ENCODE measurements around the gene PCDHB5. TPM values are rescaled to one million over a fixed set of nuclear protein-coding genes. Genes with fewer than 3 reads are reported as not detected.
"Not testable (repeated sequence)": the region's sequence is repeated elsewhere in the genome, so short reads cannot be mapped to it uniquely, and the experiment has no call there.

PCDHB5 gene
- total and polyA plus RNA-seq, 4 donors = 0.65 to 8.1 (median 3.3) TPM

DNA sequence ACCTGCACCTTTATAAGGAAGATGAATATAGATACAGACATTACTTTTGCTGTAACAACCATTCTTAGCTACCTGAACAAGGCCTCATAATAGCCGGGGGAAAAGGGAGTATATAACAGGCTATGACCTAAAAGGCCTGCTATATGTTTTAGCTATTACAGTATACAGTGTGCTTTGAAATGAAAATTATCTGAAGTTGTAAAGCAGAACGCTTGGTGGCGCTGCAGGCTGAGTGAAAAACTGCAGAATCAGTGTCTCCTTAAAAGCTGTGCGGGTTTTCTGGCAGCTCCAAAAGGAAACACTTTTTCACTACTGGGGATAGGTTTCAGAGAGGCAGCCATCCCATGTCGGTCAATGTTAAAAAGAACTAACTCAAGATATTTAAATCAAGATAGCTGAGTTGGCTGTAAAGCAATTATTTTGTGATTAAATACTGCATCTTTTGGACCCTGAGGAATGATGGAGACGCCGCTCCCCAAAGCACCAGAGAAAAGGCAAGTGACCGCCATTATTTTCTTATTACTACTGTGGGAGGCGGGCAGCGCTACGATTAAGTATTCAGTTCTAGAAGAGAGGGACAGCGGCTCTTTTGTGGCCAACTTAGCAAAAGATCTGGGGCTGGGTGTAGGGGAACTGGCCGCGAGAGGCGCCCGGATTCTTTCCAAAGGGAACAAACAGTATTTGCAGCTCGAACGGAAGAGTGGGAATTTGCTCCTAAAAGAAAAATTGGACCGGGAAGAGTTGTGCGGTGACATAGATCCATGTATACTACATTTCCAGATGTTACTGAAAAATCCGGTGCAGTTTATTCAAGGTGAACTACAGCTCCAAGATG, 20.8 kb downstream of the PCDHB5 start:
- TF ChIP-seq, protein P1, sequence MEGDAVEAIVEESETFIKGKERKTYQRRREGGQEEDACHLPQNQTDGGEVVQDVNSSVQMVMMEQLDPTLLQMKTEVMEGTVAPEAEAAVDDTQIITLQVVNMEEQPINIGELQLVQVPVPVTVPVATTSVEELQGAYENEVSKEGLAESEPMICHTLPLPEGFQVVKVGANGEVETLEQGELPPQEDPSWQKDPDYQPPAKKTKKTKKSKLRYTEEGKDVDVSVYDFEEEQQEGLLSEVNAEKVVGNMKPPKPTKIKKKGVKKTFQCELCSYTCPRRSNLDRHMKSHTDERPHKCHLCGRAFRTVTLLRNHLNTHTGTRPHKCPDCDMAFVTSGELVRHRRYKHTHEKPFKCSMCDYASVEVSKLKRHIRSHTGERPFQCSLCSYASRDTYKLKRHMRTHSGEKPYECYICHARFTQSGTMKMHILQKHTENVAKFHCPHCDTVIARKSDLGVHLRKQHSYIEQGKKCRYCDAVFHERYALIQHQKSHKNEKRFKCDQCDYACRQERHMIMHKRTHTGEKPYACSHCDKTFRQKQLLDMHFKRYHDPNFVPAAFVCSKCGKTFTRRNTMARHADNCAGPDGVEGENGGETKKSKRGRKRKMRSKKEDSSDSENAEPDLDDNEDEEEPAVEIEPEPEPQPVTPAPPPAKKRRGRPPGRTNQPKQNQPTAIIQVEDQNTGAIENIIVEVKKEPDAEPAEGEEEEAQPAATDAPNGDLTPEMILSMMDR (IDR thresholded peaks at IDR 0.05; ENCODE audit: control extremely low read depth, extremely low read depth) = no peak
- WGBS, 2 donors = 26 to 35% methylated on average over 21 of the region's 21 CpGs
- Histone ChIP-seq H3K9me3 (ENCODE audit: control insufficient read depth in 4 of 4, insufficient read depth in 3 of 4, low read length in 3 of 4) (peaks cover 0 to 41% (median 14%) of the 10 kb centered on the region in 4 donors), H3K27me3 (ENCODE audit: control insufficient read depth in 3 of 3, insufficient read depth in 3 of 3, low read length in 2 of 3) (peaks cover 0 to 2% (median 0%) of the 10 kb centered on the region in 3 donors), H3K27ac (ENCODE audit: low read depth in 1 of 2, low read length in 1 of 2) (no peak overlapping the region), H3K4me1 (ENCODE audit: control insufficient read depth in 5 of 5, insufficient read depth in 5 of 5, low read length in 5 of 5) (no peaks in the 10 kb centered on the region), H3K9ac (ENCODE audit: insufficient read depth in 1 of 2, low read length in 2 of 2) (no peak overlapping the region), H3K36me3 (ENCODE audit: control insufficient read depth in 4 of 4, insufficient read depth in 4 of 4, low read length in 4 of 4) (no peaks in the 10 kb centered on the region), H3K4me3 (no peak overlapping the region)
- DNase-seq (no peak), ATAC-seq (ENCODE audit: insufficient read depth, low FRiP score) (no peak)

DNA sequence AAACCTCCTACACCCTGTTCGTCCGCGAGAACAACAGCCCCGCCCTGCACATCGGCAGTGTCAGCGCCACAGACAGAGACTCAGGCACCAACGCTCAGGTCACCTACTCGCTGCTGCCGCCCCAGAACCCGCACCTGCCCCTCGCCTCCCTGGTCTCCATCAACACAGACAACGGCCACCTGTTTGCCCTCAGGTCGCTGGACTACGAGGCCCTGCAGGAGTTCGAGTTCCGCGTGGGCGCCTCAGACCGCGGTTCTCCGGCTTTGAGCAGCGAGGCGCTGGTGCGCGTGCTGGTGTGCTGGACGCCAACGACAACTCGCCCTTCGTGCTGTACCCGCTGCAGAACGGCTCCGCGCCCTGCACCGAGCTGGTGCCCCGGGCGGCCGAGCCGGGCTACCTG, 22.4 kb downstream of the PCDHB5 start:
- not testable (repeated sequence) for DNase-seq
- WGBS, 2 donors = 29 to 41% methylated on average over 36 to 38 of the region's 38 CpGs

DNA sequence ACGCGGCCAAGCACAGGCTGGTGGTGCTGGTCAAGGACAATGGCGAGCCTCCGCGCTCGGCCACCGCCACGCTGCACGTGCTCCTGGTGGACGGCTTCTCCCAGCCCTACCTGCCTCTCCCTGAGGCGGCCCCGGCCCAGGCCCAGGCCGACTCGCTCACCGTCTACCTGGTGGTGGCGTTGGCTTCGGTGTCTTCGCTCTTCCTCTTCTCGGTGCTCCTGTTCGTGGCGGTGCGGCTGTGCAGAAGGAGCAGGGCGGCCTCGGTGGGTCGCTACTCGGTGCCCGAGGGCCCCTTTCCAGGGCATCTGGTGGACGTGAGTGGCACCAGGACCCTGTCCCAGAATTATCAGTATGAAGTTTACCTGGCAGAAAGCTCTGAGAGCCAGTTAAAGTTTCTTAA, 22.9 kb downstream of the PCDHB5 start:
- not testable (repeated sequence) for H3K36me3 ChIP-seq (ENCODE audit: control insufficient read depth in 4 of 4, insufficient read depth in 4 of 4, low read length in 4 of 4); H3K4me1 ChIP-seq (ENCODE audit: control insufficient read depth in 5 of 5, insufficient read depth in 5 of 5, low read length in 5 of 5); ATAC-seq (ENCODE audit: insufficient read depth, low FRiP score); H3K27me3 ChIP-seq (ENCODE audit: control insufficient read depth in 3 of 3, insufficient read depth in 3 of 3, low read length in 2 of 3); DNase-seq; H3K27ac ChIP-seq (ENCODE audit: low read depth in 1 of 2, low read length in 1 of 2); H3K4me3 ChIP-seq; H3K9ac ChIP-seq (ENCODE audit: insufficient read depth in 1 of 2, low read length in 2 of 2)
- WGBS, 2 donors = 23 to 35% methylated on average over 9 to 25 of the region's 28 CpGs
- H3K9me3 ChIP-seq (ENCODE audit: control insufficient read depth in 4 of 4, insufficient read depth in 3 of 4, low read length in 3 of 4) = peaks cover 0 to 24% (median 11%) of the 10 kb centered on the region in 4 donors

More for the DNA sequence above, 22.4 kb downstream of the PCDHB5 start:
- not testable (repeated sequence) for H3K27me3 ChIP-seq (ENCODE audit: control insufficient read depth in 3 of 3, insufficient read depth in 3 of 3, low read length in 2 of 3); H3K4me1 ChIP-seq (ENCODE audit: control insufficient read depth in 5 of 5, insufficient read depth in 5 of 5, low read length in 5 of 5); H3K27ac ChIP-seq (ENCODE audit: low read depth in 1 of 2, low read length in 1 of 2); ATAC-seq (ENCODE audit: insufficient read depth, low FRiP score); H3K36me3 ChIP-seq (ENCODE audit: control insufficient read depth in 4 of 4, insufficient read depth in 4 of 4, low read length in 4 of 4); H3K9ac ChIP-seq (ENCODE audit: insufficient read depth in 1 of 2, low read length in 2 of 2); H3K4me3 ChIP-seq
- H3K9me3 ChIP-seq (ENCODE audit: control insufficient read depth in 4 of 4, insufficient read depth in 3 of 4, low read length in 3 of 4) = peaks cover 0 to 25% (median 10%) of the 10 kb centered on the region in 4 donors

DNA sequence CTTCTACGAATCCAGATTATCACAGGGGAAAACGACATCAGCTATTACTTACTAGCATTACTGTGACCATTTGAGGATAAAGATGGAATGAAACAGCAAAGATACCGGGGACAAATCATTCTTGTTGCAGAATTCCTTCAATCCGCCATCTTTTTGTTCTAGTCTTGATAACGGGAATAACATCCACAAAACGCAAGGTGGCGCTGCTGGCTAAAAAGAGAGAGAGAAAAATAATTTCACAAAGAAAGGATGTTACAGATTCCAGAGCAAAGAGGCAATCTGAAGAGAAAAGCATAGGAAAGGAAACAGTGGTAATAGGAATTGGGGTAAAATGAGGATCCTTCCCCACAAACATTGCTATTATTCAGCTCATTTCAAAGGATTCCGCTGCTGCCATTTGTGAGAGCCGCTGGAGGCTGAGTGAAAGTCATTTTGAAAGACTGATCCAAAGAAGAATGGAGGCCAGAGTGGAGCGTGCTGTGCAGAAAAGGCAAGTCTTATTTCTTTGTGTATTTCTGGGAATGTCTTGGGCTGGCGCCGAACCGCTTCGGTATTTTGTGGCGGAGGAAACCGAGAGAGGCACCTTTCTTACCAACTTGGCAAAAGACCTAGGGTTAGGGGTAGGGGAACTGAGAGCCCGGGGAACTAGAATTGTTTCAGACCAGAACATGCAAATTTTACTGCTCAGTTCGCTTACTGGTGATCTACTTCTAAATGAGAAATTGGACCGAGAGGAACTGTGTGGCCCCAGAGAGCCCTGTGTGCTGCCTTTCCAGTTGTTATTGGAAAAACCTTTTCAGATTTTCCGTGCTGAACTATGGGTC, 37.6 kb downstream of the PCDHB5 start, which contains the start of gene PCDHB7:
Gene PCDHB7, plus strand, starts transcription at position 264 of the 824 bp plus-strand sequence. Its CDS starts 192 bp downstream, at position 456.
- Histone ChIP-seq H3K4me1 (ENCODE audit: control insufficient read depth in 5 of 5, insufficient read depth in 5 of 5, low read length in 5 of 5) (no peaks in the 10 kb centered on the region), H3K9ac (ENCODE audit: insufficient read depth in 1 of 2, low read length in 2 of 2) (peak within 1 kb of the TSS in 1 of 2 donors; percentile 58), H3K9me3 (ENCODE audit: control insufficient read depth in 4 of 4, insufficient read depth in 3 of 4, low read length in 3 of 4) (peaks cover 6 to 31% (median 17%) of the 10 kb centered on the region in 4 donors), H3K4me3 (peak within 1 kb of the TSS; percentile 22), H3K27ac (ENCODE audit: low read depth in 1 of 2, low read length in 1 of 2) (no peak within 1 kb of the TSS), H3K36me3 (ENCODE audit: control insufficient read depth in 4 of 4, insufficient read depth in 4 of 4, low read length in 4 of 4) (peaks cover 0 to 3% (median 0%) of the 10 kb centered on the region in 4 donors), H3K27me3 (ENCODE audit: control insufficient read depth in 3 of 3, insufficient read depth in 3 of 3, low read length in 2 of 3) (no peaks in the 10 kb centered on the region)
- 23 to 31% methylated on average over 20 of the region's 20 CpGs for WGBS, 2 donors
- TF ChIP-seq, protein P1 (IDR thresholded peaks at IDR 0.05; ENCODE audit: control extremely low read depth, extremely low read depth) = no peak
- DNase-seq = peak in 2 of 3 donors; percentile 69 to 78
- ATAC-seq (ENCODE audit: insufficient read depth, low FRiP score) = no peak

DNA sequence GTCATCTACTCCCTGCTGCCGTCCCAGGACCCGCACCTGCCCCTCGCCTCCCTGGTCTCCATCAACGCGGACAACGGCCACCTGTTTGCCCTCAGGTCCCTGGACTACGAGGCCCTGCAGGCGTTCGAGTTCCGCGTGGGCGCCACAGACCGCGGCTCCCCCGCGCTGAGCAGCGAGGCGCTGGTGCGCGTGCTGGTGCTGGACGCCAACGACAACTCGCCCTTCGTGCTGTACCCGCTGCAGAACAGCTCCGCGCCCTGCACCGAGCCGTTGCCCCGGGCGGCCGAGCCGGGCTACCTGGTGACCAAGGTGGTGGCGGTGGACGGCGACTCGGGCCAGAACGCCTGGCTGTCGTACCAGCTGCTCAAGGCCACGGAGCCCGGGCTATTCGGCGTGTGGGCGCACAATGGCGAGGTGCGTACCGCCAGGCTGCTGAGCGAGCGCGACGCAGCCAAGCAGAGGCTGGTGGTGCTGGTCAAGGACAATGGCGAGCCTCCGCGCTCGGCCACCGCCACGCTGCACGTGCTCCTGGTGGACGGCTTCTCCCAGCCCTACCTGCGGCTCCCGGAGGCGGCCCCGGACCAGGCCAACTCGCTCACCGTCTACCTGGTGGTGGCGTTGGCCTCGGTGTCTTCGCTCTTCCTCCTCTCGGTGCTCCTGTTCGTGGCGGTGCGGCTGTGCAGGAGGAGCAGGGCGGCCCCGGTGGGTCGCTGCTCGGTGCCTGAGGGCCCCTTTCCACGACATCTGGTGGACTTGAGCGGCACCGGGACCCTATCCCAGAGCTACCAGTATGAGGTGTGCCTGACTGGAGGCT, 39.5 kb downstream of the PCDHB5 start:
- not testable (repeated sequence) for H3K36me3 ChIP-seq (ENCODE audit: control insufficient read depth in 4 of 4, insufficient read depth in 4 of 4, low read length in 4 of 4); H3K4me3 ChIP-seq; H3K27me3 ChIP-seq (ENCODE audit: control insufficient read depth in 3 of 3, insufficient read depth in 3 of 3, low read length in 2 of 3); H3K9ac ChIP-seq (ENCODE audit: insufficient read depth in 1 of 2, low read length in 2 of 2); DNase-seq; ATAC-seq (ENCODE audit: insufficient read depth, low FRiP score); H3K27ac ChIP-seq (ENCODE audit: low read depth in 1 of 2, low read length in 1 of 2); H3K4me1 ChIP-seq (ENCODE audit: control insufficient read depth in 5 of 5, insufficient read depth in 5 of 5, low read length in 5 of 5)
- WGBS, 2 donors = 36 to 55% methylated on average over 46 to 79 of the region's 79 CpGs
- H3K9me3 ChIP-seq (ENCODE audit: control insufficient read depth in 4 of 4, insufficient read depth in 3 of 4, low read length in 3 of 4) = peaks cover 6 to 39% (median 23%) of the 10 kb centered on the region in 4 donors

All from lung (tissue), 12 donors.